HG03280 (cell line): ENCODE data around the gene PITX3.
A peak's percentile ranks its signal among the peaks of the same experiment; 100 is the strongest.
"Not testable (repeated sequence)": the region's sequence is repeated elsewhere in the genome, so short reads cannot be mapped to it uniquely, and the experiment has no call there.

ENCODE experiments used
- ATAC-seq: cut with Tn5 transposase; IDR thresholded peaks from one replicate; pipeline ENCODE4 v1.9.1; 2021; ENCODE audit warnings: mild to moderate bottlenecking, moderate library complexity; ENCODE audit not compliant: unreplicated experiment

The PITX3 gene

GRCh38 chr10:102261196-102261595 is 19.9 kb upstream of the PITX3 start:
- no peak for ATAC-seq

- no peak for ATAC-seq
Measured at GRCh38 chr10:102255404-102255803, 14.1 kb upstream of the PITX3 start.

- ATAC-seq = no peak
Measured at GRCh38 chr10:102254426-102254825, 13.1 kb upstream of the PITX3 start.

DNA sequence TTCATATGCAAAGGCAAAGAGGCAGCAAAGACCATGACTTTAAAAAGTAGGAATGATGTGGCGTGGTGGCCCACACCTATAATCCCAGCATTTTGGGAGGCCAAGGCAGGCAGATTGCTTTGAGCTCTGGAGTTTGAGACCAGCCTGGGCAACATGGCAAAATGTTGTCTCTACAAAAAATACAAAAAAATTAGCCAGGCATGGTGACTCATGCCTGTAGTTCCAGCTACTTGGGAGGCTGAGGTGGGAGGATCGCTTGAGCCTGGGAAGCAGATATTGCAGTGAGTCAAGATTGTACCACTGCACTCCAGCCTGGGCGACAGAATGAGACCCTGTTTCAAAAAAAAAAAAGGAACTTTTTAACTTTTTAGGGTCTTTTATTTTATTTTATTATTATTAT is 11.2 kb upstream of the PITX3 start:
- not testable (repeated sequence) for ATAC-seq

DNA sequence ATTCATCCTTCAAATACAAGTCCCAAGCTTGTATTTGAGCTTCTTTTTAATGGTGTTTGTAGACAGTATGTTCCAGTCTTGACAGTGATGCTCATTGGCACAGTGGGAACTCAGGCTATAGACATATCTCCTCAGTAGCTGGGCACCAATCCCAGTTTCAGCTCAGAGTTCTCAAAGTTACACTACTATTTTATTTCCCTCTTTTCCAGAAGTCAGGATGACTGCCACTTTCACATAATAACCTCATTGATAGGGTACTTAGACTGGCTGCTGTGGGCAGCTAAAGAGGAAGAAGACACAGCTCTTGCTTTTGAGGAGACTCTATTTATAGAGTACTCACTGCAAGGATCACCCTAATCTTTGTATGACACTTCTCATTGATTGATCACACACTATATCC is 6.4 kb upstream of the PITX3 start:
- no peak for ATAC-seq

DNA sequence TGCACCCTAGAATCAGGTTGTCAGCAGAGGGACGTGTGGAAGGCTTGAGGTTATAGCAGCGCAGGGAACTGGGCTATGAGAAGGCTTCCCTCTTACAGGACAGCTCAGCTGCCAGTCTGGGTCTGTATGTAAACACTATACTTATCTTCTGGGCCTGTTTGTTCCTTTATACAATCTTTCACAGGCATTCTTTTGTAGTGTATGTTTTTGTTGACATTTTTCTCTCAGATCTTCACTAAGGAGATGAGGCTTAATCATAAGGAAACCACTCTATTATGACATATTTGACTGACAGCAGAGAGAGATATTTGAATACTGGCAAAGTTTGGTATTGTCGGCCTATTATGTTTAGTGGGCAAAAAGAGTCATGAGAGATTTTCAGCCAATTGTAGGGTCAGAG is 4.9 kb upstream of the PITX3 start:
- no peak for ATAC-seq

- no peak for ATAC-seq
Measured at GRCh38 chr10:102245932-102246251, 4.6 kb upstream of the PITX3 start.

- peak; percentile 86 for ATAC-seq
Measured at GRCh38 chr10:102245082-102245931, 4.0 kb upstream of the PITX3 start, which contains the start of gene GBF1. Gene GBF1, plus strand, starts transcription at chr10:102245532. Its CDS starts 13,407 bp downstream, at chr10:102258939.

GRCh38 chr10:102243309-102243708 is 2.0 kb upstream of the PITX3 start:
- ATAC-seq = no peak

DNA sequence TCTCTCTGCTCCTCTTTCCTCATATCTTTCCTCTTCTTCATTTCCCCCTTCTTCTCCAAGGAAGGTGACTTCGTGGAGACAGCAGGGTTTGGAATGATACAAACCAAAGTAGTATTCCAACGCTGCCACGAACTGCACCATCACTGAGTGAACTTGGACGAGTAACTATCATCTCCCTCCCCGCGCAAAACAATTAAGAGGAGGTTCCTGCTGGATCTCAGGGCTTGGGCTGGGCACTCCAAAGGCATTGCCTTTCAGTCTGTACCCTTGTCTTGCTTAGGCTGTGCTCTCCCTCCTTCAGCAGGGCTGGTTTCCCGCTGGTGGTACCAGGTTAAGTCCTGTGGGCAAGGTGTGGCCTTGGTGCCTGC is 790 bp upstream of the PITX3 start:
- no peak for ATAC-seq

DNA sequence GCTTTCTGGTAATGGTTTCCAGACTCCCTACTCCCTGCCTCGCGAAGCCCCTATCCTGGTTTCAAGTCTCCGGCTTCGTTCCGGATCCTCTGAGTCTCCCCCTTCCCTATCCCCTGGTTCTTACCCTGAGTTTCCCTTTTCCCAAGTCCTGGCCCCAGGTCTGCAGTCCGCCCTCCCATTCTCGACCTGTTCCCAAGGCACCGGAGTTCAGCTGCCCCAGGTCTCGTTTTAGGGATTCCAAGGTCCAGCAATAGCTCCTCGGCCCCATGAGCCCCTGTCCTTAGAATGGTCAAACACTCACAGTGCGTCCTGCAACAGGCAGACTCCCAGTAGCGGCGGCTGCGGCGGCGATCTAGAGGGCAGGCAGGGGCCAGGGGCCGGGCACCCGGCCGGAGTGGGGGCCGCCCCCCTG is 274 bp downstream of the PITX3 start:
- ATAC-seq = no peak

DNA sequence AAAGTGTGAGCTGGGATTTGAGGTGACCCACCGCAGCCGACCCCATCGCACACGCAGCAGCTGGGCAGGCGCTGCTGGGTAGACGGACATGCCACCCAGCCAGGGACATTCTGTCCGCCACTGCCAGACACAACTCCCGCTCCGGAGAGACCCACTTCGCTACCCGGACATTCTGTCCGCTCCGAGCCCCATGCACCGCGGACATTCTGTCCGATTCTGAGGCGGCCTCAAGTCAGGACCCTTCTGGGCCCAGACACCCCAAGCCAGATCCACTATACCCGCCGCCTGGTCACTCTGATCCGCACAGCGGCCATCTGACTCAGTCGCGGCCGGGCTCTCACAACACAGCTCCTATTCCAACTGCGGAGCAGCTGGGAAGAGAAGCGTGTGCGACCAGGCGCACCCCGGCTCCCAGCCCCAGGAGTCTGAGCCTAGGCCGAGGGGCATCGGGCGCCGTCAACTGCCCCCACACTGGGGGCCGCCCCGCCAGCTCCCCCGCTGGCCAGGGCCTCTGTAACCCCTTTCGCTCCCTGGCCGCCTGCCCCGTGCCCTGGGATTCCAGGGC is 763 bp downstream of the PITX3 start:
- ATAC-seq = no peak

GRCh38 chr10:102237711-102238252 is 3.5 kb downstream of the PITX3 start:
- no peak for ATAC-seq

GRCh38 chr10:102236006-102236405 is 5.3 kb downstream of the PITX3 start:
- no peak for ATAC-seq

DNA sequence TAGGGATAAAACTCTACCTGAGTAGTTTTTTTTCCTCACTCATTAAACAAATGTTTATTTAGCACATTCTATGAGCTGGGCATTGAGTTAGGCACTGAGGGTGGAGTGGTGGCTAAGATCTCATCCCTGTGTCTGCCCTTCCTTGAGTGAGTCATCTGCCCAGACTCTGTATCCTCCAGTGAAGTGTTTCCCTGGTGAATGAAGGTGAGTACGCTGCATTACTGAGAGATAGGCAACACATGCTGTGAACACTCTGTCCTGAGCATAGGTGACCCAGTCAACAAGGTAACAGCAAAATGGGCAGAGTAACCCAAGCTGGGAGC is 5.8 kb downstream of the PITX3 start:
- no peak for ATAC-seq

DNA sequence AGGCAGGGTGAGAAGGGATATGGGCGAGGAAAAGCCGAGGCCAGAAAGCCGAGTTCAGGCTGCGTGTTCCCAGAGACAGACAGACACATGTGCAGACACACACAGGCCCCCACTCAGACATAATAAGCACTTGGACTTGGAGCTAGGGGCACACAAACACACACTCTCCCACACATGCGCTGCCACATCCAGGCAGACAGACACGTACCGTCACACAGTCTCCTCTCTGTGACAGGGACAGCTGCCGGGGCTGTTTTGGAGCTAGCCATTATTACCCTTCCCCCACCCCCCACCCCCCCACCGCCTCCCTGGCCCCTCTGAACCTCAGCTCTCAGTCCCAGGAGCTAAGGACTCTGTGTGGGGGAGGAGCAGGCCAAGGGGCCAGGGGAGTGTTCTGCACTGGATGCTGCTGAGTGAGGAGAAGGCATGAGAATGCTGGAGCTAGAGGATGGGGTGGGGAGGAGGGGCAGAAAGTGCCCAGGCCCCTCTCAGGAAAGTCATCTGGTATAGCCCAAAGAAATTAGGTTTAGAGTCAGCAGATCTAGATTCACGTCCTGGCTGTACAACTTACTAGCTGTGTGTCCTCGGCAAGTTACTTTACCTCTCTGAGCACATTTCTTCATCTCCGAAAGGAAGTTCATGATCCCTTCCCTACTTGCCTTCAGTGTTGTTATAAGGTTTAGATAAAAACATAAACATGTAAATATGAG is 6.3 kb downstream of the PITX3 start:
- ATAC-seq = no peak

GRCh38 chr10:102233997-102234396 is 7.3 kb downstream of the PITX3 start:
- no peak for ATAC-seq

- ATAC-seq = no peak
Measured at GRCh38 chr10:102231357-102232318, 9.7 kb downstream of the PITX3 start.

GRCh38 chr10:102230861-102231356 is 10.4 kb downstream of the PITX3 start:
- ATAC-seq = no peak

- no peak for ATAC-seq
Measured at GRCh38 chr10:102230264-102230860, 10.9 kb downstream of the PITX3 start.
